ENCODE measurements around the gene SLC26A2.

Gene SLC26A2

DNA sequence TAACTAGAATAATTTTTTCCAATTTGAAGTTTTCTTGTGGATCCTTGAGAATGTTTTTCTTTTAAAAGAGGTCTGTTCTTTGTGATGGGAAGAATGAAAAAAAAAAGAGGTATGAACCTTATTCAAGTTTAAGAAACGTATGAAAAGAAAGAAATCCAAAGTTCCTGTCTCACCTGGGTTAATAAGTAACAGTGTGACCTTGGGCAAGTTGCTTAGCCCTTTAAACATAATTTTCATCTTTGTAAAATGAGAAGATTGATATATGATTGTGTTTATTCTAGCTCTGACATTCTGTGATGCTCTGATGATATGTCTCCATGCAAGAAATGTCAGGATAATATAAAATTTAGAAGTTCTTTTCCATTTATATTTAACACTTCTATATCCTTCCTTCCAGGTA lies 19.3 kb downstream of the SLC26A2 start:
- TF ChIP-seq, protein P1, sequence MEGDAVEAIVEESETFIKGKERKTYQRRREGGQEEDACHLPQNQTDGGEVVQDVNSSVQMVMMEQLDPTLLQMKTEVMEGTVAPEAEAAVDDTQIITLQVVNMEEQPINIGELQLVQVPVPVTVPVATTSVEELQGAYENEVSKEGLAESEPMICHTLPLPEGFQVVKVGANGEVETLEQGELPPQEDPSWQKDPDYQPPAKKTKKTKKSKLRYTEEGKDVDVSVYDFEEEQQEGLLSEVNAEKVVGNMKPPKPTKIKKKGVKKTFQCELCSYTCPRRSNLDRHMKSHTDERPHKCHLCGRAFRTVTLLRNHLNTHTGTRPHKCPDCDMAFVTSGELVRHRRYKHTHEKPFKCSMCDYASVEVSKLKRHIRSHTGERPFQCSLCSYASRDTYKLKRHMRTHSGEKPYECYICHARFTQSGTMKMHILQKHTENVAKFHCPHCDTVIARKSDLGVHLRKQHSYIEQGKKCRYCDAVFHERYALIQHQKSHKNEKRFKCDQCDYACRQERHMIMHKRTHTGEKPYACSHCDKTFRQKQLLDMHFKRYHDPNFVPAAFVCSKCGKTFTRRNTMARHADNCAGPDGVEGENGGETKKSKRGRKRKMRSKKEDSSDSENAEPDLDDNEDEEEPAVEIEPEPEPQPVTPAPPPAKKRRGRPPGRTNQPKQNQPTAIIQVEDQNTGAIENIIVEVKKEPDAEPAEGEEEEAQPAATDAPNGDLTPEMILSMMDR (IDR thresholded peaks at IDR 0.05; ENCODE audit: low read length, missing control alignments), result no peak
- no peak overlapping the region for H3K4me3 ChIP-seq (replicated peaks; ENCODE audit: low read depth, low read length)
- DNase-seq (ENCODE audit: low read depth), result no peak

DNA sequence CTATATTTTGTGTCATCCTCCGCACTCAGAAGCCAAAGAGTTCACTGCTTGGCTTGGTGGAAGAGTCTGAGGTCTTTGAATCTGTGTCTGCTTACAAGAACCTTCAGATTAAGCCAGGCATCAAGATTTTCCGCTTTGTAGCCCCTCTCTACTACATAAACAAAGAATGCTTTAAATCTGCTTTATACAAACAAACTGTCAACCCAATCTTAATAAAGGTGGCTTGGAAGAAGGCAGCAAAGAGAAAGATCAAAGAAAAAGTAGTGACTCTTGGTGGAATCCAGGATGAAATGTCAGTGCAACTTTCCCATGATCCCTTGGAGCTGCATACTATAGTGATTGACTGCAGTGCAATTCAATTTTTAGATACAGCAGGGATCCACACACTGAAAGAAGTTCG lies 20.6 kb downstream of the SLC26A2 start:
- TF ChIP-seq, protein P1 (IDR thresholded peaks at IDR 0.05; ENCODE audit: low read length, missing control alignments), result no peak
- no peak overlapping the region for H3K4me3 ChIP-seq (replicated peaks; ENCODE audit: low read depth, low read length)
- no peak for DNase-seq (ENCODE audit: low read depth)

DNA sequence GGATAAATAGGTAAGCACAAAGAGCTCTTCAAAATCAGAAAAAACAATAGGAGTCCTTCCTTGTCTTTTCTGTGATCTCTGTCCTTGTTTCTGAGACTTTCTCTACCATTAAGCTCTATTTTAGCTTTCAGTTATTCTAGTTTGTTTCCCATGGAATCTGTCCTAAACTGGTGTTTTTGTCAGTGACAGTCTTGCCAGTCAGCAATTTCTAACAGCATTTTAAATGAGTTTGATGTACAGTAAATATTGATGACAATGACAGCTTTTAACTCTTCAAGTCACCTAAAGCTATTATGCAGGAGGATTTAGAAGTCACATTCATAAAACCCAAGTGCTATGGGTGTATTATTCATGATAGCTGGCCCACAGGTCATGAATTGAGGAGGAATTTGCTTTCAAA lies 21.9 kb downstream of the SLC26A2 start:
- no peak for DNase-seq (ENCODE audit: low read depth)
- TF ChIP-seq, protein P1 (IDR thresholded peaks at IDR 0.05; ENCODE audit: low read length, missing control alignments), result no peak

DNA sequence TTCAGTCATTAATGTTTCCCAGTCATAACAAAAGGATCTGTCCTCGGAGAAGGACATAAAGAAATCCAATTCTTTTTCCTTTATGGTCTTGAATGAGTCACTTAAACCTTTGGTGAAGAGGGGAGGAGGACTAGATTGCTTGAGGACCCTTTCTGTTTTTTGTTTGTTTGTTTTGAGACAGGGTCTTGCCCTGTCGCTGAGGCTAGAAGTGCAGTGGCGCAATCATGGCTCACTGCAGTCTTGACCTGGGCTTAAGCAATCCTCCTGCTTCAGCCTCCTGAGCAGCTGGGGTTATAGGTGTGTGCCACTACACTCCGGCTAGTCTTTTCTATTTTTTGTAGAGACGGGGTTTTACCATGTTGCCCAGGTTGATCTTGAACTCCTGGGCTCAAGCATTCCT lies 27.6 kb downstream of the SLC26A2 start:
- H3K4me3 ChIP-seq (replicated peaks; ENCODE audit: low read depth, low read length), result no peak overlapping the region
- no peak for DNase-seq (ENCODE audit: low read depth)
- TF ChIP-seq, protein P1 (IDR thresholded peaks at IDR 0.05; ENCODE audit: low read length, missing control alignments), result no peak

More for the DNA sequence above, 21.9 kb downstream of the SLC26A2 start:
- no peak overlapping the region for H3K4me3 ChIP-seq (replicated peaks; ENCODE audit: low read depth, low read length)

DNA sequence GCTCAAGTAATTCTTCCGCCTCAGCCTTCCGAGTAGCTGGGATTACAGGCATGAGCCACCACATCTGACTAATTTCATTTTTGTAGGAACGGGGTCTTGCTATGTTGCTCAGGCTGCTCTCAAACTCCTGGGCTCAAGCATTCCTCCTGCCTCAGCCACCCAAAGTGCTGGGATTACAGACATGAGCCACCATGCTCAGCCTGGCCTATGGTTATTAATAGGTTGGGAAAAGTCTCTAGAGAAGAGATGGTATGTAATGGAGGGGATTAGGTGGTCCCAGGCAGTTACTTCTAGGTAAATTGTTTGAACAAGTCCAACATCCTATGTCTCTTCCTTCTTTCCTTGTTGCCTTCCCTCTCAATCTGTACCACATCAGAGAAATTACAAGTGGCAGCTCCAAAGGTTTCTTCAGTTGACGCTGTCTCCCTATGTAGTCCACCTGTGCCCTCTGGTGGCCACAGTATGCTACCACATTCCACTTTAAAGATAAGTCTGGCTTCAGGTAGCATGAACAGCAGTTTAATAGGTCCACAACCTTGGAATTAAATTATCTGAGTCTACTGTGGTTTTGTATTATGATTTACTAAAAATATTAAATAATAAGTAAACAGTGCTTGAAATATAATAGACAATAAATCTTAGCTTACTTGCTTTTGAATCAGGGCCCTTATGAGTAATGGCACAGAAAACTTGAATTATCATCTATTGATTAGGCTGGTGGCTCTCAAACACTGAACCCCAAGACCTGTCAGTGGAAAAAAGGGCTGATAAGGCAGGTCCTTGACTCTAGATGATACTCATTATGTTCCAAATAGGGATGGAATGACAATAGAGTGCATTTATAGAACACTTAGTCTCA lies 30.2 kb downstream of the SLC26A2 start:
- TF ChIP-seq, protein P1 (IDR thresholded peaks at IDR 0.05; ENCODE audit: low read length, missing control alignments), result peak; percentile 96
- DNase-seq (ENCODE audit: low read depth), result peak; percentile 85
- no peak overlapping the region for H3K4me3 ChIP-seq (replicated peaks; ENCODE audit: low read depth, low read length)

DNA sequence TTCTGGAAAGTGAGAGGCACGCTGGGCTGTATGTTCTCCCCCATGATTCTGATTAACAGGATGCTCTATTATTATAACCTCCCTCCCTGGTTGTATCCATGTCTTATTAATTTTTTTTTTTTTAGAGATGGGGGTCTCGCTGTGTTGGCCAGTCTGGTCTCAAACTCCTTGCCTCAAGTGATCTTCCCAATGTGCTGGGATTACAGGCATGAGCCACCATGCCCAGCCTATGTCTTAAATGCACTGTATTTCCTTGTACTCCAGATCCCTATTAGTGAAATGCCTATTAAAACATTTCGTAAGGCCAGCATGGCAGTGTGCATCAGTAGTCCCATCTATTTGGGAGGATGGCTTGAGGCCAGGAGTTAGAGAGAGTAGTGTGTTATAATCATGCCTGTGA lies 32.9 kb downstream of the SLC26A2 start:
- DNase-seq (ENCODE audit: low read depth), result no peak
- TF ChIP-seq, protein P1 (IDR thresholded peaks at IDR 0.05; ENCODE audit: low read length, missing control alignments), result no peak
- no peak overlapping the region for H3K4me3 ChIP-seq (replicated peaks; ENCODE audit: low read depth, low read length)

Data from fibroblast of pulmonary artery (primary cell).